IMR-90 (cell line): ENCODE results near the gene ZNF318.
"Not testable (repeated sequence)": the region's sequence is repeated elsewhere in the genome, so short reads cannot be mapped to it uniquely, and the experiment has no call there.

Experiments used
- FOS ChIP-seq: fragments of 150-350 bp; IDR thresholded peaks from 2 replicates; pipeline ENCODE4 v1.6.1; 2016; ENCODE audit warnings: low read depth, low read length
- MAFK ChIP-seq: IDR thresholded peaks from 2 replicates; pipeline ENCODE4 v1.6.1; 2012; ENCODE audit warnings: low read depth, low read length, improper control_type of control experiment
- MAZ ChIP-seq: IDR thresholded peaks from 2 replicates; pipeline ENCODE4 v1.6.1; 2012; ENCODE audit warnings: low read depth, mild to moderate bottlenecking, low read length, improper control_type of control experiment, moderate library complexity, borderline replicate concordance
- MXI1 ChIP-seq: IDR thresholded peaks from 2 replicates; pipeline ENCODE4 v1.6.1; 2012; ENCODE audit warnings: low read depth, mild to moderate bottlenecking, low read length, moderate library complexity, borderline replicate concordance
- NFE2L2 ChIP-seq: fragments of 150-350 bp; IDR thresholded peaks from 2 replicates; pipeline ENCODE4 v1.6.1; 2016; ENCODE audit warnings: low read depth, mild to moderate bottlenecking, low read length
- POLR2A ChIP-seq: IDR thresholded peaks from 2 replicates; pipeline ENCODE4 v1.6.1; 2012; ENCODE audit warnings: mild to moderate bottlenecking, low read depth, low read length
- RAD21 ChIP-seq: IDR thresholded peaks from 2 replicates; pipeline ENCODE4 v1.6.1; 2012; ENCODE audit warnings: low read length, improper control_type of control experiment
- RCOR1 ChIP-seq: IDR thresholded peaks from 2 replicates; pipeline ENCODE4 v1.6.1; 2012; ENCODE audit warnings: mild to moderate bottlenecking, low read length, improper control_type of control experiment; ENCODE audit not compliant: insufficient replicate concordance
- RFX5 ChIP-seq: IDR thresholded peaks from 2 replicates; pipeline ENCODE4 v1.8.0; 2012; ENCODE audit warnings: low read depth, mild to moderate bottlenecking, low read length, moderate library complexity
- SMC3 ChIP-seq: fragments of 150-350 bp; IDR thresholded peaks from 2 replicates; pipeline ENCODE4 v1.6.1; 2016; ENCODE audit warnings: low read depth, mild to moderate bottlenecking, antibody characterized with exemption, low read length, moderate library complexity
- TF ChIP-seq, protein P1 (sequence below): conservative IDR thresholded peaks from 2 replicates; pipeline ENCODE4 v1.5.1; 2012; ENCODE audit warnings: mild to moderate bottlenecking, low read depth, low read length, improper control_type of control experiment

DNA sequence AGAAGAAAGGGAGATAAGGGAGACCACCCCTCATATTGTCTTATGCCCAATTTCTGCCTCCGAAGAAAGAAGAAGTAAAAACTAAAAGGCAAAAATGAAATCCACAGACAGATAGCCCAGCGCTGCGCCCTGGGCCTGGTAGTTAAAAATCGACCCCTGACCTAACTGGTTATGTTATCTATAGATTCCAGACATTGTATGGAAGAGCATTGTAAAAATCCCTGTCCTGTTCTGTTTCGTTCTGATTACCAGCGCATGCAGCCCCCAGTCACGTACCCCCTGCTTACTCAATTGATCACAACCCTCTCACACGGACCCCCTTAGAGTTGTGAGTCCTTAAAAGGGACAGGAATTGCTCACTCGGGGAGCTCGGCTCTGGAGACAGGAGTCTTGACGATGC, 23.7 kb upstream of the ZNF318 start:
- not testable (repeated sequence) for TF ChIP-seq FOS, MAZ, RCOR1, POLR2A, RAD21, RFX5, NFE2L2, SMC3, MXI1, MAFK
- TF ChIP-seq, protein P1, sequence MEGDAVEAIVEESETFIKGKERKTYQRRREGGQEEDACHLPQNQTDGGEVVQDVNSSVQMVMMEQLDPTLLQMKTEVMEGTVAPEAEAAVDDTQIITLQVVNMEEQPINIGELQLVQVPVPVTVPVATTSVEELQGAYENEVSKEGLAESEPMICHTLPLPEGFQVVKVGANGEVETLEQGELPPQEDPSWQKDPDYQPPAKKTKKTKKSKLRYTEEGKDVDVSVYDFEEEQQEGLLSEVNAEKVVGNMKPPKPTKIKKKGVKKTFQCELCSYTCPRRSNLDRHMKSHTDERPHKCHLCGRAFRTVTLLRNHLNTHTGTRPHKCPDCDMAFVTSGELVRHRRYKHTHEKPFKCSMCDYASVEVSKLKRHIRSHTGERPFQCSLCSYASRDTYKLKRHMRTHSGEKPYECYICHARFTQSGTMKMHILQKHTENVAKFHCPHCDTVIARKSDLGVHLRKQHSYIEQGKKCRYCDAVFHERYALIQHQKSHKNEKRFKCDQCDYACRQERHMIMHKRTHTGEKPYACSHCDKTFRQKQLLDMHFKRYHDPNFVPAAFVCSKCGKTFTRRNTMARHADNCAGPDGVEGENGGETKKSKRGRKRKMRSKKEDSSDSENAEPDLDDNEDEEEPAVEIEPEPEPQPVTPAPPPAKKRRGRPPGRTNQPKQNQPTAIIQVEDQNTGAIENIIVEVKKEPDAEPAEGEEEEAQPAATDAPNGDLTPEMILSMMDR: not testable (repeated sequence)
